DOHH2 (cell line): ENCODE data around the gene LRRC75B.
"Not testable (repeated sequence)": the region's sequence is repeated elsewhere in the genome, so short reads cannot be mapped to it uniquely, and the experiment has no call there.

Experiments used
- EZH2phosphoT487 ChIP-seq: fragments of 200-600 bp; sonication (generic); IDR thresholded peaks from 2 replicates; pipeline ENCODE4 v1.6.1; 2017; ENCODE audit warnings: borderline replicate concordance, mild to moderate bottlenecking, antibody characterized with exemption, low read length, moderate library complexity, mixed read lengths
- TF ChIP-seq, protein P1 (sequence below): fragments of 200-600 bp; sonication (generic); IDR thresholded peaks from one replicate; pipeline ENCODE4 v1.5.1; 2014; ENCODE audit warnings: antibody characterized with exemption, mild to moderate bottlenecking, low read depth, low read length; ENCODE audit not compliant: poor library complexity, severe bottlenecking

DNA sequence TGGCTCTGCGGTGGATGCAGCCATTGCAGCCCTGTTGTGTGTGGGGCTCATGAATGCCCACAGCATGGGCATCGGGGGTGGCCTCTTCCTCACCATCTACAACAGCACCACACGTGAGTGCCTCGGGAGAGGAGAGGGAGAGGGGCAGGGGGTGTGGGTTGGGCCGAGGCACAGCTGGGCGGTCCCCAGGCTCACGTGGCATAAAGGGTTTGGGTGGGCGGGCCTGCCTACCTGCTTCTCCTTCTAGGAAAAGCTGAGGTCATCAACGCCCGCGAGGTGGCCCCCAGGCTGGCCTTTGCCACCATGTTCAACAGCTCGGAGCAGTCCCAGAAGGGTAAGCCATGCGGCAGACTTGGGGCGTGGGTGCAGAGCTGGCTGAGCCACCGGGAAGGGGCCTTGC is 21.9 kb upstream of the LRRC75B start:
- TF ChIP-seq, protein P1, sequence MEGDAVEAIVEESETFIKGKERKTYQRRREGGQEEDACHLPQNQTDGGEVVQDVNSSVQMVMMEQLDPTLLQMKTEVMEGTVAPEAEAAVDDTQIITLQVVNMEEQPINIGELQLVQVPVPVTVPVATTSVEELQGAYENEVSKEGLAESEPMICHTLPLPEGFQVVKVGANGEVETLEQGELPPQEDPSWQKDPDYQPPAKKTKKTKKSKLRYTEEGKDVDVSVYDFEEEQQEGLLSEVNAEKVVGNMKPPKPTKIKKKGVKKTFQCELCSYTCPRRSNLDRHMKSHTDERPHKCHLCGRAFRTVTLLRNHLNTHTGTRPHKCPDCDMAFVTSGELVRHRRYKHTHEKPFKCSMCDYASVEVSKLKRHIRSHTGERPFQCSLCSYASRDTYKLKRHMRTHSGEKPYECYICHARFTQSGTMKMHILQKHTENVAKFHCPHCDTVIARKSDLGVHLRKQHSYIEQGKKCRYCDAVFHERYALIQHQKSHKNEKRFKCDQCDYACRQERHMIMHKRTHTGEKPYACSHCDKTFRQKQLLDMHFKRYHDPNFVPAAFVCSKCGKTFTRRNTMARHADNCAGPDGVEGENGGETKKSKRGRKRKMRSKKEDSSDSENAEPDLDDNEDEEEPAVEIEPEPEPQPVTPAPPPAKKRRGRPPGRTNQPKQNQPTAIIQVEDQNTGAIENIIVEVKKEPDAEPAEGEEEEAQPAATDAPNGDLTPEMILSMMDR: not testable (repeated sequence)
- not testable (repeated sequence) for TF ChIP-seq EZH2phosphoT487
